HL-60 (cell line): ENCODE data around the gene RASAL2.
"Not testable (repeated sequence)": the region's sequence is repeated elsewhere in the genome, so short reads cannot be mapped to it uniquely, and the experiment has no call there.

ENCODE experiments used
- GABPA ChIP-seq: IDR thresholded peaks from 2 replicates; pipeline ENCODE4 v1.6.1; 2012; ENCODE audit warnings: low read depth
- POLR2AphosphoS5 ChIP-seq: IDR thresholded peaks from 2 replicates; pipeline ENCODE4 v1.6.1; 2012; ENCODE audit warnings: low read depth
- REST ChIP-seq: IDR thresholded peaks from 2 replicates; pipeline ENCODE4 v1.6.1; 2012; ENCODE audit warnings: low read depth; ENCODE audit not compliant: insufficient replicate concordance
- TF ChIP-seq, protein P1 (sequence below): IDR thresholded peaks from one replicate; pipeline ENCODE4 v1.5.1; 2011; ENCODE audit warnings: low read length, control low read depth, inconsistent platforms; ENCODE audit not compliant: insufficient read depth

DNA sequence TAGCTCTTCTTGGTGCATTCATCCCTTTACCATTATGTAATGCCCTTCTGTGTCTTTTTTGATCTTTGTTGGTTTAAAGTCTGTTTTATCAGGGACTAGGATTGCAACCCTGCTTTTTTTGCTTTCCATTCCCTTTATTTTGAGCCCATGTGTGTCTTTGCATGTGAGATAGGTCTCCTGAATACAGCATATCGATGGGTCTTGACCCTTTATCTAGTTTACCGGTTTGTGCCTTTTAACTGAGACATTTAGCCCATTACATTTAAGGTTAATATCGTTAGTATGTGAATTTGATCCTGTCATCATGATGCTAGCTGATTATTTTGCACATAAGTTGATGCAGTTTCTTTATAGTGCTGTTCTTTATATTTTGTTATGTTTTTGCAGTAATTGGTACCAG lies 154.4 kb downstream of the RASAL2 start:
- TF ChIP-seq, protein P1, sequence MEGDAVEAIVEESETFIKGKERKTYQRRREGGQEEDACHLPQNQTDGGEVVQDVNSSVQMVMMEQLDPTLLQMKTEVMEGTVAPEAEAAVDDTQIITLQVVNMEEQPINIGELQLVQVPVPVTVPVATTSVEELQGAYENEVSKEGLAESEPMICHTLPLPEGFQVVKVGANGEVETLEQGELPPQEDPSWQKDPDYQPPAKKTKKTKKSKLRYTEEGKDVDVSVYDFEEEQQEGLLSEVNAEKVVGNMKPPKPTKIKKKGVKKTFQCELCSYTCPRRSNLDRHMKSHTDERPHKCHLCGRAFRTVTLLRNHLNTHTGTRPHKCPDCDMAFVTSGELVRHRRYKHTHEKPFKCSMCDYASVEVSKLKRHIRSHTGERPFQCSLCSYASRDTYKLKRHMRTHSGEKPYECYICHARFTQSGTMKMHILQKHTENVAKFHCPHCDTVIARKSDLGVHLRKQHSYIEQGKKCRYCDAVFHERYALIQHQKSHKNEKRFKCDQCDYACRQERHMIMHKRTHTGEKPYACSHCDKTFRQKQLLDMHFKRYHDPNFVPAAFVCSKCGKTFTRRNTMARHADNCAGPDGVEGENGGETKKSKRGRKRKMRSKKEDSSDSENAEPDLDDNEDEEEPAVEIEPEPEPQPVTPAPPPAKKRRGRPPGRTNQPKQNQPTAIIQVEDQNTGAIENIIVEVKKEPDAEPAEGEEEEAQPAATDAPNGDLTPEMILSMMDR, result not testable (repeated sequence)
- not testable (repeated sequence) for TF ChIP-seq GABPA, POLR2AphosphoS5, REST
